HuH-7 (cell line): ENCODE data around the gene NACA2.
"Not testable (repeated sequence)": the region's sequence is repeated elsewhere in the genome, so short reads cannot be mapped to it uniquely, and the experiment has no call there.

Experiments used
- DNase-seq: peaks from one replicate; pipeline ENCODE4 v3.0.0; 2011; ENCODE audit warnings: low spot score

NACA2 gene

GRCh38 chr17:61591018-61591417, at the start of gene NACA2:
Gene NACA2, minus strand, starts transcription at chr17:61591219. Its CDS starts 39 bp downstream, at chr17:61591180.
- DNase-seq = no peak

- no peak for DNase-seq
Observed at GRCh38 chr17:61639818-61640217, 48.8 kb upstream of the NACA2 start.

GRCh38 chr17:61638087-61638486, 47.1 kb upstream of the NACA2 start:
- no peak for DNase-seq

- no peak for DNase-seq
Observed at GRCh38 chr17:61635913-61636432, 45.0 kb upstream of the NACA2 start.

GRCh38 chr17:61634942-61635538, 44.0 kb upstream of the NACA2 start:
- DNase-seq = no peak

DNA sequence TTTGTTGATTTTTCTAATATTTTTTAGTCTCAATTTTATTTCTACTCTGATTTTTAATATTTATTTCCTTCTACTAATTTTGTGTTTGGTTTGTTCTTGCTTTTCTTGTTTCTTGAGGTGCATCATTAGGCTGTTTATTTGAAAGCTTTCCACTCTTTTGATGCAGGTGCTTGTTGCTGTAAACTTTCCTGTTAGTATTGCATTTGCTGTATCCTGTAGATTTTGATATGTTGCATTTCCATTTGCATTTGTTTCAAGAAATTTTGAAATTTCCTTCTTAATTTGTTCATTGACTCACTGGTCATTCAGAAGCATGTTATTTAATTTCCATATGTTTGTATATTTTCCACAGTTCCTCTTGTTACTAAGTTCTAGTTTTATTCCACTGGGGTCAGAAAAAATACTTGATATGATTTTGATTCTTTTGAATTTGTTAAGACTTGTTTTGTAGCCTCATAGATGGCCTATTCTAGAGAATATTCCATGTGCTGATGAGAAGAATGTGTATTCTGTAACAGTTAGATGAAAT, 43.1 kb upstream of the NACA2 start:
- DNase-seq = no peak

DNA sequence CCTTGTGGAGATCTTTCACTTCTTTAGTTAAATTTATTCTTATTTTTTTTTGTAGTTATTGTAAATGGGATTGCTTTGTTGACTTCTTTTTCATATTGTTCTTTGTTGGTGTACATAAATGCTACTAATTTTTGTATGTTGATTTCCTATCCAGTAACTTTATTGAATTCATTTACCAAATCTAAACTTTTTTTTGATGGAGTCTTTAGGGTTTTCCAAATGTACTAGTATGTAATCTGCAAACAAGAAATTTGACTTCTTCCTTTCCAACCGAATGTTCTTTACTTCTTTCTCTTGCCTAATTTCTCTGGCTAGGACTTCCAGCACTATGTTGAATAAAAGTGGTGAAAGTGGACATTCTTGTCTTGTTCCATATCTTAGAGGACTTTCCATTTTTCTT, 41.8 kb upstream of the NACA2 start:
- no peak for DNase-seq

GRCh38 chr17:61631800-61632199, 40.8 kb upstream of the NACA2 start:
- DNase-seq = no peak

DNA sequence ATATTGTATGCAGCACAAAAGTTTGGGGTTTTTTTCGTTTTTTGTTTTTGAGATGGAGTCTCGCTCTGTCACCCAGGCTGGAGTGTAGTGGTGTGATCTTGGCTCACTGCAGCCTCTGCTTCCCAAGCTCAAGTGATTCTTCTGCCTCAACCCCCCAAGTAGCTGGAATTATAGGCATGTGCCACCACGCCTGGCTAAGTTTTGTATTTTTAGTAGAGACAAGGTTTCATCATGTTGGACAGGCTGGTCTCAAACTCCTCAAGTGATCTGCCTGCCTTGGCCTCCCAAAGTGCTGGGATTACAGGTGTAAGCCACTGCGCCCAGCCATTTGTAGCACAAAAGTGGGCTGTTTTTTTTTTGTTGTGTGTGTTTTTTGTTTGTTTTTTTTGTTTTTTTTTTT, 37.1 kb upstream of the NACA2 start:
- not testable (repeated sequence) for DNase-seq

DNA sequence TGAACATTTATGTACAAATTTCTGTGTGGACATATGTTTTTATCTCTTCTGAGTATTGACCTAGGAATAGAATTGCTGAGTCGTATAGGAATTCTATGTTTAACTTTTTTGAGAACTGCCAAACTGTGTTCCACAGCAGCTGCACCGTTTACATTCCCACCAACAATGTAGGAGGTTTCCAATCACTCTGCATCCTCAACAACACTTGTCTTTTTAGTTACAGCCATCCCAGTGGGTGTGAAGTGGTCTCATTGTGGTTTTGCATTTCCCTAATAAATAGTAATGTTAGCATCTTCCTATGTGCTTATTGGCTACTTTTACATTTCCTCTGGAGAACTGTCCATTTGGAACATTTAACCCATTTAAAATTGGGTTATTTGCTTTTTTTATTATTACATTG, 36.6 kb upstream of the NACA2 start:
- DNase-seq = no peak

- DNase-seq = no peak
Observed at GRCh38 chr17:61627125-61627524, 36.1 kb upstream of the NACA2 start.

DNA sequence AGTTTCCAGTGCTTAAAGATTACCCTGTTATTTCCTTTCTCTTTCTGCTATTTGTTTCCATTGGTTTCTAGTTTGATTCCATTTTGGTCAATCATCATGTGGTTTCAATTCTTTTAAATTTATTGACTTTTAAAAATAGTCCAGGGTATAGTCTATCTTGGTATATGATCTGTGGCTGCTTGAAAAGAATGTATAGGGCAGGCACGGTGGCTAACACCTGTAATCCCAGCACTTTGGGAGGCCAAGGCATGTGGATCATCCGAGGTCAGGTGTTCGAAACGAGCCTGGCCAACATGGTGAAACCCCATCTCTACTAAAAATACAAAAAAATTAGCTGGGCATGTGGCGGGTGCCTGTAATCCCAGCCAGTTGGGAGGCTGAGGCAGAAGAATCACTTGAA, 34.5 kb upstream of the NACA2 start:
- no peak for DNase-seq

GRCh38 chr17:61624951-61625350, 33.9 kb upstream of the NACA2 start:
- no peak for DNase-seq

GRCh38 chr17:61621317-61621716, 30.3 kb upstream of the NACA2 start:
- no peak for DNase-seq

DNA sequence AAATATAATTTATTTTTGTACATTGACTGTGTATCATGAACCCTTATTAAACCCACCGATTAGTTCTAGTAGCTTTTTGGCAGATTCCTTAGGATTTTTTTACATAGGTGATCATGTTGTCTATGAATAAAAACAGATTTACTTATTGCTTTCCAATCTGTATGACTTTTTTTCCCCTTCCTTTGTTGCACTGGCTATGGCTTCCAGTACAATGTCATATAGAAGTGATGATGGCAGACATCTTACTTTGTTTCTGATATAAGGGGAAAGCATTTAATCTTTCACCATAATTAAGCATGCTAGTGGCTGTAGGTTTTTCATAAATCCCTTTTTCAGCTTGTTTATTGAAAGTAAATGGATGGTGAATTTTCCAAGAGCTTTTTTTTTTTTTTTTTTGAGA, 28.9 kb upstream of the NACA2 start:
- no peak for DNase-seq

- DNase-seq = no peak
Observed at GRCh38 chr17:61619493-61619892, 28.5 kb upstream of the NACA2 start.

- DNase-seq = no peak
Observed at GRCh38 chr17:61618950-61619349, 27.9 kb upstream of the NACA2 start.

DNA sequence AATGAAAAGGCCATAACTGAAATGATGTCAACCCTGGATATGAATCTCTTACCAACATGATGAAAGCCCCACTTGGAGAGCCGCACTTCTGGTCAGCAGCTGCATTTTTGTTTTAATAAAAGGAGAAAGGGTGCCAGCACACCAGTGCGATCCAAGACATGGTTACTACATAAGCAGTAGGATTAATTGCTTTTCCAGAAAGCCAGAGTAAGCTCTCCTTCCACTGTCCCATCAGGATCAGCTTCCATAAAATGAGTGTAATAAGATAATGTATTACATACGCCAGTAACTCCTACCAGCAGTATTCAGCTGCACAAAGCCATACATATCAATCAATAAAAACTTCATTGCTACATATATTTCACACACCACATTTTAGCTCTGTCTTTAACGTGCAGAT, 26.3 kb upstream of the NACA2 start:
- no peak for DNase-seq

DNA sequence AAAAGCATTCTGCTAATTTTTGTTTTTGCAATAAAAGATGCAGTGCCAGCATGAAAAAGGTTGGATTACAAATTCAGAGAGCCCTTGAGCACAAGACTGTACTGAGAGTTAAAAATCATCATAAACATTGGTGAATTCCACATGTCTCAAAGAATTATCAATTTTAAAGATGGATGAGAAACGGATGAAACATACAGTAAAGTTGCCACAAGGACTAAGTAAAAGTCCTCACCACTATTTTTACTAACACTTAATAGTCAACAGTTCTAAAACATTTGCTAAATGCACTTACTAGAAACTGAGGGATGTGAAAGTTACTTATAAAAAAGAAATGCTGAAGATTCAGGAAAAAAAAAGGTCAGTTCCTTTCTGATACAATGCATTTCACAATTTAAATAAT, 25.8 kb upstream of the NACA2 start:
- DNase-seq = no peak

- no peak for DNase-seq
Observed at GRCh38 chr17:61614219-61614618, 23.2 kb upstream of the NACA2 start.

GRCh38 chr17:61611323-61611722, 20.3 kb upstream of the NACA2 start:
- no peak for DNase-seq

DNA sequence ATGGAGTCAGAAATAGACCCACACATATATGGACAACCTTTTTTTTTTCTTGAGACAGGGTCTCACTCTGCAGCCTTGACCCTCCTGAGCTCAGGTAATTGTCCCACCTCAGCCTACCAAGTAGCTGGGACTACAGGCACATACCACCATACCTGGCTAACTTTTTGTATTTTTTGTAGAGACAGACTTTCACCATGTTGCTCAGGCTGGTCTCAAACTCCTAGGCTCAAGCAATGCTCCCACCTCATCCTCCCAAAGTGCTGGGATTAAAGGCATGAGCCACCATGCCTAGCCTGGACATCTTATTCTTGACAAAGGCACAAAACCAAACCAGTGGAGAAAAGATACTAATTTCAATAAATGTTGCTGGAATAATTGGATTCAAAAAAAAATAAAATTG, 14.7 kb upstream of the NACA2 start:
- no peak for DNase-seq

DNA sequence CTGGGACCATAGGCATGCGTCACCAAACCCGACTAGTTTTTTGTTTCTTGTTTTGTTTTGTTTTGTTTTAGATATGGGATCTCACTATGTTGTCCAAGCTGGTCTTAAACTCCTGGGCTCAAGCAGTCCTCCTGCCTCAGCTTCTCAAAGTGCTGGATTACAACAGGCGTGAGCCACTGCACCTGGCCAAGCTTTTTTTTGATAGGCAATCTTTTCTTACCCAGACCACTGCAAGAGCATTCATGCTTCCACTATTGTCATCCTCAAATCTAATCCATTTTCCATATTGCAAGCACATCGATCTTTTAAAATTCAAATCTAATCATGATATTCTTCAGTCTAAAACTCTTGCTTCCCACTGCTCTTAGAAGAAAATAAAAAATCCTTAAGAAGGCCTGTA, 10.3 kb upstream of the NACA2 start:
- no peak for DNase-seq

- DNase-seq = no peak
Observed at GRCh38 chr17:61600621-61601020, 9.6 kb upstream of the NACA2 start.
